HepG2 (cell line): Measurements from ENCODE around the gene TFRC. TPM values are rescaled to one million over a fixed set of nuclear protein-coding genes. Genes with fewer than 3 reads are reported as not detected.

Source experiments
- CENPX ChIP-seq: sonication (generic); formaldehyde crosslinking; IDR thresholded peaks from 2 replicates; pipeline ENCODE4 v1.9.0; 2021; ENCODE audit warnings: mild to moderate bottlenecking, missing genetic modification reagents, moderate library complexity
- LBX2 ChIP-seq: sonication (generic); formaldehyde crosslinking; IDR thresholded peaks from 2 replicates; pipeline ENCODE4 v1.5.0; 2020; ENCODE audit warnings: missing genetic modification reagents, mild to moderate bottlenecking, borderline replicate concordance
- NAIF1 ChIP-seq: sonication (generic); formaldehyde crosslinking; IDR thresholded peaks from 2 replicates; pipeline ENCODE4 v1.5.0; 2020; ENCODE audit warnings: mild to moderate bottlenecking, missing genetic modification reagents, borderline replicate concordance
- NFE2L2 ChIP-seq: fragments of 150-350 bp; IDR thresholded peaks from 2 replicates; pipeline ENCODE4 v1.6.1; 2014; ENCODE audit warnings: low read length
- POLR2AphosphoS5 ChIP-seq: IDR thresholded peaks from 2 replicates; pipeline ENCODE4 v1.6.1; 2012; ENCODE audit warnings: low read depth, low read length
- RFXANK ChIP-seq: IDR thresholded peaks from 2 replicates; pipeline ENCODE4 v1.6.1; 2016
- SAP130 ChIP-seq: IDR thresholded peaks from 2 replicates; pipeline ENCODE4 v1.6.1; 2016; ENCODE audit warnings: low read depth
- SNRNP70 ChIP-seq: fragments of 200-400 bp; formaldehyde crosslinking; IDR thresholded peaks from 2 replicates; pipeline ENCODE4 v1.6.1; 2017; ENCODE audit warnings: mild to moderate bottlenecking, low read depth, low read length, moderate library complexity
- SP4 ChIP-seq: sonication (generic); formaldehyde crosslinking; IDR thresholded peaks from 2 replicates; pipeline ENCODE4 v1.8.1; 2023; ENCODE audit warnings: mild to moderate bottlenecking, missing genetic modification reagents
- STAT6 ChIP-seq: sonication (generic); formaldehyde crosslinking; IDR thresholded peaks from 2 replicates; pipeline ENCODE4 v1.4.0; 2020; ENCODE audit warnings: missing genetic modification reagents, mild to moderate bottlenecking, borderline replicate concordance
- ZBTB7A ChIP-seq: sonication (generic); formaldehyde crosslinking; IDR thresholded peaks from 2 replicates; pipeline ENCODE4 v1.8.0; 2022; ENCODE audit warnings: mild to moderate bottlenecking, missing genetic modification reagents
- ZFP90 ChIP-seq: sonication (generic); formaldehyde crosslinking; IDR thresholded peaks from 2 replicates; pipeline ENCODE4 v1.8.0; 2022; ENCODE audit warnings: missing genetic modification reagents, mild to moderate bottlenecking, inconsistent platforms, borderline replicate concordance
- ZFY ChIP-seq: sonication (generic); formaldehyde crosslinking; IDR thresholded peaks from 2 replicates; pipeline ENCODE4 v1.4.0; 2020; ENCODE audit warnings: missing genetic modification reagents
- ZNF17 ChIP-seq: sonication (generic); formaldehyde crosslinking; IDR thresholded peaks from 2 replicates; pipeline ENCODE4 v1.5.0; 2020; ENCODE audit warnings: mild to moderate bottlenecking, missing genetic modification reagents
- ZNF260 ChIP-seq: sonication (generic); formaldehyde crosslinking; IDR thresholded peaks from 2 replicates; pipeline ENCODE4 v1.4.0; 2020; ENCODE audit warnings: missing genetic modification reagents, low read depth, mild to moderate bottlenecking, borderline replicate concordance
- ZNF318 ChIP-seq: sonication (generic); formaldehyde crosslinking; IDR thresholded peaks from 2 replicates; pipeline ENCODE4 v1.4.0; 2020; ENCODE audit warnings: mild to moderate bottlenecking, missing genetic modification reagents
- ZNF747 ChIP-seq: sonication (generic); formaldehyde crosslinking; IDR thresholded peaks from 2 replicates; pipeline ENCODE4 v1.8.1; 2023; ENCODE audit warnings: missing genetic modification reagents, mild to moderate bottlenecking, borderline replicate concordance
- ZZZ3 ChIP-seq: sonication (generic); formaldehyde crosslinking; IDR thresholded peaks from 2 replicates; pipeline ENCODE4 v1.4.0; 2020; ENCODE audit warnings: missing genetic modification reagents, mild to moderate bottlenecking, borderline replicate concordance
- polyA plus RNA-seq, 8 experiments: library from polyadenylated mRNA; depleted of rRNA in 3 of 8; stranded (reverse) in 7 of 8; unstranded in 1 of 8; fragments of >200 nt; fragmentation: Illumina TruSeq in 4 of 8; extraction: Trizol in 4 of 8; gene quantifications; 2 replicates each; pipeline versions ENCODE4 v1.2.1 to v1.2.3, GENCODE V29; 2011 to 2016; ENCODE audit warnings: low read depth in 4 of 8, missing spikeins in 1 of 8, mixed read lengths in 1 of 8; ENCODE audit not compliant: insufficient read depth in 1 of 8
- total RNA-seq, 5 experiments: library from RNA; depleted of rRNA; stranded (reverse); fragments of >200 nt; fragmentation: Illumina TruSeq; extraction: Trizol; gene quantifications; 2 replicates each; pipeline ENCODE4 v1.2.3, GENCODE V29; 2016; ENCODE audit warnings: low read depth in 1 of 5

TFRC gene
- total and polyA plus RNA-seq, 2 of the 13 experiments (the other 11 are each of a cell fraction or from before 2014, with no cell fraction given): 188 to 274 TPM

GRCh38 chr3:196055683-196056270 lies 26.1 kb downstream of the TFRC start (continued):
- no peak for TF ChIP-seq SNRNP70
- TF ChIP-seq ZBTB7A (CRISPR knock-in tag): peak; percentile 87; the same call in 1 of the 2 replicates
- peak; percentile 59; the same call in 1 of the 2 replicates for TF ChIP-seq LBX2 (CRISPR knock-in tag)
- TF ChIP-seq ZNF318 (CRISPR knock-in tag): peak; percentile 97
- peak; percentile 95 for TF ChIP-seq SAP130 (CRISPR knock-in tag)
- TF ChIP-seq NFE2L2: no peak
- 0 out of 2 replicates have a peak, but pooled peaks have one; percentile 67 for TF ChIP-seq RFXANK
- TF ChIP-seq ZNF260: no peak
- TF ChIP-seq ZZZ3 (CRISPR knock-in tag): no peak
- no peak for TF ChIP-seq CENPX
- TF ChIP-seq ZFP90 (CRISPR knock-in tag): no peak; the same call in 1 of the 2 replicates
- peak; percentile 69; the same call in 1 of the 2 replicates for TF ChIP-seq STAT6 (CRISPR knock-in tag)
- TF ChIP-seq ZNF747 (CRISPR knock-in tag): peak; percentile 90; the same call in 1 of the 2 replicates
- peak; percentile 72; the same call in 1 of the 2 replicates for TF ChIP-seq SP4 (CRISPR knock-in tag)
- TF ChIP-seq NAIF1: peak; percentile 64; the same call in 1 of the 2 replicates
- TF ChIP-seq POLR2AphosphoS5: peak; percentile 20; the same call in 1 of the 2 replicates
- TF ChIP-seq ZNF17 (CRISPR knock-in tag): no peak
- TF ChIP-seq ZFY: peak; percentile 36
